HG03095 (cell line): Measurements from ENCODE around the gene FERD3L.
"Not testable (repeated sequence)": the region's sequence is repeated elsewhere in the genome, so short reads cannot be mapped to it uniquely, and the experiment has no call there.

Experiments used
- ATAC-seq: cut with Tn5 transposase; IDR thresholded peaks from one replicate; pipeline ENCODE4 v1.9.1; 2021; ENCODE audit warnings: moderate library complexity; ENCODE audit not compliant: unreplicated experiment

Gene FERD3L, protein sequence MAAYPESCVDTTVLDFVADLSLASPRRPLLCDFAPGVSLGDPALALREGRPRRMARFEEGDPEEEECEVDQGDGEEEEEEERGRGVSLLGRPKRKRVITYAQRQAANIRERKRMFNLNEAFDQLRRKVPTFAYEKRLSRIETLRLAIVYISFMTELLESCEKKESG

DNA sequence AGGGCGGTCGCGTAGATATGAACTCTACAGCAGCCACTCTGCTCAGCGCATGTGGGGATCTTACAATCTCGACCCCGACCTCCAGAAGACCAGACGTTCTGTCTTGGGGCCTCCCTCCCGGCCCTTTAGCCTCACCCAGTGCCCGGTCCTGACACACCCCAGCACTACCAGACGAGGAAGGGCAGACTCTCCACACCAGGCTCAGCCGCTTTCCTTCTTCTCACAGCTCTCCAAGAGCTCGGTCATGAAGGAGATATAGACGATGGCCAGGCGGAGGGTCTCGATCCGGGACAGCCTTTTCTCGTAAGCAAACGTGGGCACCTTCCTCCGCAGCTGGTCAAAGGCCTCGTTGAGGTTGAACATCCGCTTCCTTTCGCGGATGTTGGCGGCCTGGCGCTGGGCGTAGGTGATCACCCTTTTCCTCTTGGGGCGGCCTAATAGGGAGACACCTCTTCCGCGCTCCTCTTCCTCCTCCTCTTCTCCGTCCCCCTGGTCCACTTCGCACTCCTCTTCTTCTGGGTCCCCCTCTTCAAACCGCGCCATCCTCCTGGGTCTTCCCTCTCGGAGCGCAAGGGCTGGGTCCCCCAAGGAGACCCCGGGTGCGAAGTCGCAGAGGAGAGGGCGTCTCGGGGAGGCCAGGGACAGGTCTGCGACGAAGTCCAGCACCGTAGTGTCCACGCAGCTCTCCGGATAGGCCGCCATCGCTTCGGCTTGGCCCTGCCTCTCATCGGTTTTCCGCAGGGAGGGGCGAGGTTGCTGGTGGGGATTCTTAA, at the start of gene FERD3L:
Gene FERD3L, minus strand, starts transcription at position 761 of the 773 bp plus-strand sequence. Its CDS starts 59 bp downstream, at position 702.
- ATAC-seq: no peak

DNA sequence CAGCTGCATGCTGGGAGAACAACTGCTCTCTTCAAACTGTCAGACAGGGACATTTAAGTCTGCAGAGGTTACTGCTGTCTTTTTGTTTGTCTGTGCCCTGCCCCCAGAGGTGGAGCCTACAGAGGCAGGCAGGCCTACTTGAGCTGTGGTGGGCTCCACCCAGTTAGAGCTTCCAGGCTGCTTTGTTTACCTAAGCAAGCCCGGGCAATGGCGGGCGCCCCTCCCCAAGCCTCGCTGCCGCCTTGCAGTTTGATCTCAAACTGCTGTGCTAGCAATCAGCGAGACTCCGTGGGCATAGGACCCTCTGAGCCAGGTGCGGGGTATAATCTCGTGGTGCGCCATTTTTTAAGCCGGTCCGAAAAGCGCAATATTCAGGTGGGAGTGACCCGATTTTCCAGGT, 49.2 kb upstream of the FERD3L start:
- ATAC-seq: not testable (repeated sequence)

DNA sequence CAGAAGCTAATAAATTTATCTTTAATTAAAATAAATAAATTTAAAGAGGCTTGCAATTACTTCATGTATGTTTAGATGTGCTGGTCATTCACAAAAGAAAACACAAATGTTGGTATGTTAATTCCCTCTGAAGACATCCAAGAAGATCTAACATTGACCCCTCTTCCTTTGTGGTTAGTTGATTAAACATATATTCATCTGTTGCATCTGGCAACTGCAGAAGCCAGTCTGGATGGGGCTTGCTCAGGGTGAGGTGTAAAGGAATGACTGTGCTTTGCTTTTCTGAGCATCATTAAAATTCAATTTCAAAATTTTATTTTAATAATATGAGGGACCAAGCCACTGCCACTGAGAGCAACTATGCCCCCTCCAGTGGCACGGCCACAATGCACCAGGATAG, 36.4 kb upstream of the FERD3L start:
- ATAC-seq: no peak

DNA sequence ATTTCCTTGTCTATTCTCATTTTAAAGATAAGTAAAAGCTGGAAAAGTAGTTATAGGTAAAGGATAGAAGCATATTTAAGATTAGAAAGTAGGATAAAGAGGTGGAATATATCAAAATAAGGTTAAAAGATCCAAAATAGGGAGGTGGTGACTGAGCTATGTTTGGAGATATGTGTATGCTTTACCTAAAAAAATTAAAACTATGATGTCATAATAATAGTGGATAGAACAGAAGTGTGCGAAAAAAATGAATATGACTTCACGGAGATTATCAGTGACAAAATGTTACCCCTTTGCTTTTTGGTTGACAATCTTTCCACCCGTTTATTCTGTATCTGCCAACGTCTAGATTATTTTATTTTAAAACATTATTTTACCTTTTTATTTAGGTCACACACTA, 33.4 kb upstream of the FERD3L start:
- no peak for ATAC-seq

DNA sequence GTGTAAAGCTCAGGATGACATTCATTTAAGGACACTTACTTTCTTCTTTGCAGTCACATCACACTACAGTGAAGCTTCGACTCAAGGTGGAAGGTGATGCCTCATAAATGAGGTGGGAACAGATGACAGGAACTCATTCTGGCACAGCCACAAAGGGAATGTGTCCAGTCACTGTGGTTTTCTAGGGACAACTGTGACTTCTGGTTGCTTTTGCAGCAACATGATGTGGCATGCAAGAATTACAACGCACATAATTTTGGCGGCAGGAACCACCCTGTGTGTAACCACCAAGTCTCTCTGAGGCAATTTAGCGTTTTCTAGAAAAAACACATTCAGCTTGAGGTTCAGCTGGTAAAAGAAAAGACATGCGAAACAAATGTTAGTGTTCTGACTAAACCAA, 32.0 kb upstream of the FERD3L start:
- no peak for ATAC-seq

DNA sequence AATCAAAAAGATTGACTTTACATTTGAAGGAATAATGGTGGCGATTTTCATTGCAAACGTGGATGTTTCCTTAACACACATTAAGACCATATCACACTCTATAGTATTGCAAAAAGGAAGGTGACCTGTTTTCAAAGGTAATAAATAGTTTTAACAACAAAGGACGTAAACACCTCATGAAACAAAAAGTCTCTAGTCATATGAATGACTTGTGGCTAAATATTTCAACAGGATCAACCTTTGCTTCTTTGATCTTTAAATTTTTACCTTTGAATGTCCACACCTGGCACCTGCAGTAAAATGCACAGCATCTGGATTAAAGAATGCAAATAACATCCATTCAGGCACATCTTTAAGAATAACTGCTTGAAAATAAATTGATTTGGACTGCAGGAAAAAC, 30.0 kb upstream of the FERD3L start:
- ATAC-seq: no peak

DNA sequence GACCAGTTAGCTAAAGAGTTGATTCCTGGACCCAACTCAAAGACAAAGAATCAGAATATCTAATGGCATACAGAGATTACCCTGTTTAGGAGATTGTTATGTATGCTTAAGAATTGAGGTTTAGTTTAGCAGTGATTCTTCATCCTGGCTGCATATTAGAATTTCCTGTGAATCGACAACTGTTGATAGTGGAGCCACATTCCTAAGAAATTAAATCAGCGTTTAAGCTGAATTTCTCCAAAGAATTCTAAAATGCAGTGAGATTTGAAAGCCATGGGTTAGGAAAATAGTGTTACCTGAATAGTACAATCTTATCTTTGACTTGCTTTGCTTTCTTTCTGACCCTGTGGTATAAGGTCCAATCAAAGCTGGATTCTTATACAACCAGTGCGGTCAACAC, 16.4 kb upstream of the FERD3L start:
- no peak for ATAC-seq

DNA sequence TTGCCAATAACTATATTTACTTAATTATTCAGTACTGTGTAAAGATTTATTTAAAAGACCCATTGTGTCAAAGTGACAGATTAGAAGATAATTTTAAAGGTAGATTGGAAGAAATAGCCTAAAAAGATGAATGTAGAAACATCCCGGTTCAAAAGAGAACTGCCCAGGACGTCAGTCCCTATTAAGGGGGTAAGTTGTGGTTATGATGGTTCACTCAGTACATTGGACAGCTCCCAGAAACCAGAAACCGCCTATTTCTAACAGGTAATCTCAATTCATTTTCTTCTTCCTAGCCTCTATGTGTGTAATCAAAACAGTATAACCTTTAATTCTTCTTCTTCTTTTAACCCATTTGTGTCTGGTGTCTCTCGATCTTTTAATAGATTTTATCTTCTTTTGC, 1.5 kb upstream of the FERD3L start:
- ATAC-seq: no peak

DNA sequence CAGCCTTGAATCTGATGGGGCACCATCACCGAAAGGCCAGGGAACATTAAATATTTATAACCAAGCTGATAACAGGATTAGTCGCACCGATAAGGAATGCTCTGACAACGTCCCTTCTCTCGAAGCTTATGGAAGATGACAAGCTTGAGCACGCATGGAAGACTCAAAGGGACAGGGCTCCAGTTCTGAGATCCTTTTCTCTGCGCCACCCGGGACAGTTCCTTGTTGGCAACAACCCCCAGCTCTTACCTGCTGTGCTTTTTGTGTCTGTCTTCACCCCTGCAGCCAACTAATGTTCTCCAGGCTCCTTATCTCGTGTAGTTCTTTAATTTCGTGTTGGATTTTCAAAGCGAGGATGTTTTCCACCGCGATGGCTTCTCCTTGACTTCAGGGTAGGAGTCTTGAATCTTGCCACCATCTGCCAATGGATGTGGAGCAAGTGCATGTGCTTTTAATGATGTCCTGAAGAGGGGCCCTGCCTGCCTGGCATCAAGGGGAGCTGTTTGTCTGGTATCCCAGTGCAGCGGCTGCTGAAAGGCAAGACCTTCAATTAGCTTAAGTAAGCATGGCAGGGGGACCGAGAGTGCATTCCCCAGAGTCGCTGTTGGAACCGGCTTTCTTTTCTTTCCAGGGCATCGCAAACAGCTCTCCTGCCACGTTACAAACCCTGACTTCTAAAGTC, 354 bp upstream of the FERD3L start:
- ATAC-seq: no peak

DNA sequence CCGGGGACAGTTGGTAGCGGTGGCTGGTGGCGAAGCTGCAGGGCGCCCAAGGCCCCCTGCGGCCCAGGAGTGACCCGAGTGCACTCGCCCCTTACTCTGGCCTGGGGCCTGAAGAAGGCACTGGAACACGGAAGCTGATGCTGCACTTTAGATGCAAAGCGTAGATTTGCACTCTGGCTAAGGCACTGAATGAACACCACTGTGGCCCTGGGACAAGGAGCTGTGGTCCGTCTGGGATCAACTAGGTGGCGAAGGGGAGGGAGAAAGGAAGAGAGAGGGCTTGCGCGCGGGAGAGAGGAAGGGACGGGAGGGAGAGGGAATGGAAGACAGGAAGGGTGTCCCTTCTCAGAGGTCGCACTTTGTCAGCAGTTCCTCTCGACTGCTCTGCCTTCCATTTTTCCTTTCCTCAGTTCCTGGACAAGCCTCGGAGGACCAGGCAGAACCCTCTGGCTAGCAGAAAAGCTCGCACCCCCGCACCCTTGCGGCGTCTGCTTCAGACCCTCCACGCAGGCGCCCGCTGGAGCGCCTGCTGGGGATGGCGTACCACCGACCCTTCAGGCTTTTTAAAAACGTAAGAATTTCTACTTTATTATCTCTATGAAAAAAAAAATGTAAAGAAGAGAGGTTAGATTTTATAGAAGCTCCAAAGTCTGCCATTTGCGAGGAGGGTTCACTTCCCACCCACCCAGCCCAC, 1.2 kb downstream of the FERD3L start:
- ATAC-seq: no peak

DNA sequence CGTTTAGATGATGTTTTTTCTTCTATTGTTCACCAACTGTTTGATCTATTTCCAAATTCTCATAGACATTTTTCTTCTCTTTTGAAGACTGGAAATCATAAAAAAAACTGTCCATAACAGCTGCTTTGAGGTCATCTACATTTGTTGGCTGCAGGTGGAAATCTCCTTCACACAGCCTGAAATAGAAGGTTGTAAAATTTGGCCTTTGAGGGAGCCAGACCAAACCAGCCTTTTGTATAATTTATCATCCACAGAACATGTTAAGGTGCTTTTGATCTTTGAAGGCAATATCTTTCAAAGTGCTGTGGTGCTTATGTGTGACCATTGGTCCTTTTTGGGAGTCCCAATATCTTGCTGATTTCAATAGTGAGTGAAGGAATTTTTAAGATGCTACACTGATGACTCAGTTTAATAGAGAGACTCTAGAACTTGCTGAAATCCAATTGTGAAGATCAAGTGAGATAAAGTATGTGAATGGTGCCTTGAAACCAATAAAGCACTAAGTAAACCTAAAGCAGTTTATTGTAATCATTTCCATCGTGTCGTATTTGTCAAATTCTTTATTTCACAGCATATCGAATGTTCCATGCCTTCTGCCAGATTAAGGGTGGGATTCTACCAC, 5.4 kb downstream of the FERD3L start:
- no peak for ATAC-seq

DNA sequence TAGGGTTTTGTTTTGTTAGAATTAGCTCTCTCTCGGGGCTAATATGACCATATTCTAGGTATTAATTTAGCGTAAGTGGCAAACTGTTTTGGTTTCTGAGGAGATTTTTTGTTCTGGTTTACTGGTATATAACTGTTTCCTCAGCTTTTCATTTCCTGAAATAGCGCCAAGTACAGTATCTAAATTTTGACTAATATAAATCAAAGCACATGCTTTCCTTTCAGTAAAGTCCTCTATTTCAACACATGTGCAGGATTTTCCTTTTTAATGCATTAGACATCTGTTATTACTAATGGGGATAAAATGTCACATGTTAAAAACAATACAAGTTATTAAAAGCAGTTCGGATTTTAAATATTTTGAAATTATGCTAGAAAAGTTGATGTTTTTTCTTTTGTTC, 11.3 kb downstream of the FERD3L start:
- ATAC-seq: no peak

DNA sequence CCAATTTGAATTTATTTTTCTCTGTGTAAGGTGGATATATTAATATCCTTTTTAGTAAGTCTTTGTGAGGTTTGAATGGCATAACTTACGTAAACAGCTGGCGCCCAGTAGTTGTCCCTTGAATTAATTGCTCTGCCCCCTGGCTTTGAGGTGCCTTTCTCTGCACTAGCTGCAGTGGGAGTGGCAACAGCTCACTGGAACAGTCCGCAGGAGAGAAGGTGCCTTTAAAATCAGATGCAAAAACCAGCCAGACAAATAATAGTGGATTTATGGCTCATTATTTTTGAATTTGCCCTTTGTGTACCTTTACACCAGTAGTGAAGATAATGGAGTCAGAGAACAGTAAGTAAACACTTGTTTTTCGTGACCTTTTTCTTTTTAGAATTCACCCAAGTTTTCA, 11.8 kb downstream of the FERD3L start:
- no peak for ATAC-seq

DNA sequence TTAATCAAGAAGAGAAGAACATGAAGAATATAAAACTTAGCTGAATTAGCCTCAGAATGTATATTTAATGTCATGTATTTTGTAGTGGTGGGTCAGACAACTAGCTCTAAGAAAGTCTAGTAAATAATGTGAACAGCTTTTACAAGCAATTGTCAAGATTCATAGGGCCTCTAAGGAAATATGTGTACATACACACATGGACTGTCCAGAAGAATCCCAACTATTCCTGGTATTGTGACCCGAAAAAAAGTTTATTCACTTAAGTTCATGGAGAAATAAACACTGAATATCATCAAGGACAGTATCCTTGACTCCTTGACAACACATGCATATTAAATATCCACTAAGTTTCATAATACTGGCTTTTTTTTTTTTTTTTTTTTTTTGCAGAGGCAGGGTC, 16.4 kb downstream of the FERD3L start:
- no peak for ATAC-seq

DNA sequence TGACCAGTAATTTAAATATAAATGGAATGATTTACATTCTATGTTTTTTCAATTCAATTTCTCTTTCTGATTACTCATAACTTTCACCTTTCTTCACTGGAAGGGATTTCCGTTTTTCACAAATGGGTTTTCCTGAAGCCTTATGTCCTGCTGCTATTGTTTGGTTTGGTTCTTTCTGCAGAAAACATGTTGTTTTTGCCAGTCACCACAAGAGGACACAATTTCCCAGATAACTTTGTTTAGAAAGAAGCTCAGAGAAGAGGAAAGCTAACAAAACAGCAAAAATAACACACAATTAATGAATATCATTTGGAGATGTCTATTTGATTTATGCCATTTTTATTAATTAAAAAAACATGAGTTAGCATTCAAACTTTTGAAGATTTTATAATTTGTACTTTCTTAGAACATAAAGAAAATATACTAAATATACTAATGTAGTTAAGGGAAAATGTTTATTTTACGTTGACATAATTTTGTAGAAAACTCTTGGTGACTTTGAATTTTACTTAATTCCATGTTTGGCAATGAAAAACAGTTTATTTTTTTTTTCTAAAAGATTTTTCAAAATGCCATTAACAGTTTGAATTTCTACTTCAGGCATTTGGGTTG, 23.1 kb downstream of the FERD3L start:
- ATAC-seq: no peak

DNA sequence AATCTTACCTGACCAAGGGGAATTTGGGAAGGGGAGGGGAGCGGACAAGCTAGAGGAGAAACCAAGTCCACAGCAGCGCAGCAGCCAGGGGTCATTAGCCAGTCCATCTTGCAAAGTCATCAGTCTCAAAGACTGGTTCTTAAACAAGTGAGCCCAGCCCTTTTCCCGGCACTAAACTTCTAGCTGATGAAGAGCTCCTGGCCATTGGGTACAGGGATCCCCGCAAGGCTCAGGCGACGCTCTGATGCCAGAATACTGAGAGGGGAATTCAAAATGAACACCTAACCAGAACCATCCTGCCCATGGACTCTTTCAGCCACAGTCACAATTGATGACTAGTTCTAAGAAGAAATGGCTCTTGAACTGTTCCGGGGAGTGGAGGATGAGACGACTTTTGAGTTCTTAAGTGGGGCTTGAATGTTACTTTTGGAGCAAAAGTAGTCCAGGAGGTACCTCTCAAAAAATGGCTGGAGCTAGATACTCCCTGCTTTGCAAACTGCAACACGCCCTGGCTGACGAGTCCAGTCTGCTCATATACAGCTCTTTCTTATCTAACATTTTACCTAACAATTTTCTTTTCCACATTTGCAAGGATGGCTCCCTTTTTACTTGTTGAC, 25.2 kb downstream of the FERD3L start:
- ATAC-seq: no peak

DNA sequence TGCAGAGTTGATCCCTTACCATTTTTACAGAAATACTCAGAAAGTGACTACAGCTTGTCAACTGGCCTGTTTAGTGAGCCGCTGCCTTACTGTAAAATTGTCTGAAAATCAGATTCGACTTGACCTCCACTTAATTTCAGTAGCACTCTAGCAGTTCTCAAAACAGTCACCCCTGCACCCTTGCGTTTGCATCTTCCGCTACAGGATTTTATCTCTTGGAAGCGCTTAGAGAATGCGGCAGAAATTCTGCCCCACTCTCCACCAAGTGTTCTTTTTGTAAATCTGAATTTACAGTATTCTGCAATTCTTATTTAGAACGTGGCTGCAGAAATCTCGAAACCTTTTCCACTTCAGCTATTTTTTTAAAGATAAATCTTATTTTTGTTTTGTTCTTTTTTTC, 25.8 kb downstream of the FERD3L start:
- ATAC-seq: no peak

DNA sequence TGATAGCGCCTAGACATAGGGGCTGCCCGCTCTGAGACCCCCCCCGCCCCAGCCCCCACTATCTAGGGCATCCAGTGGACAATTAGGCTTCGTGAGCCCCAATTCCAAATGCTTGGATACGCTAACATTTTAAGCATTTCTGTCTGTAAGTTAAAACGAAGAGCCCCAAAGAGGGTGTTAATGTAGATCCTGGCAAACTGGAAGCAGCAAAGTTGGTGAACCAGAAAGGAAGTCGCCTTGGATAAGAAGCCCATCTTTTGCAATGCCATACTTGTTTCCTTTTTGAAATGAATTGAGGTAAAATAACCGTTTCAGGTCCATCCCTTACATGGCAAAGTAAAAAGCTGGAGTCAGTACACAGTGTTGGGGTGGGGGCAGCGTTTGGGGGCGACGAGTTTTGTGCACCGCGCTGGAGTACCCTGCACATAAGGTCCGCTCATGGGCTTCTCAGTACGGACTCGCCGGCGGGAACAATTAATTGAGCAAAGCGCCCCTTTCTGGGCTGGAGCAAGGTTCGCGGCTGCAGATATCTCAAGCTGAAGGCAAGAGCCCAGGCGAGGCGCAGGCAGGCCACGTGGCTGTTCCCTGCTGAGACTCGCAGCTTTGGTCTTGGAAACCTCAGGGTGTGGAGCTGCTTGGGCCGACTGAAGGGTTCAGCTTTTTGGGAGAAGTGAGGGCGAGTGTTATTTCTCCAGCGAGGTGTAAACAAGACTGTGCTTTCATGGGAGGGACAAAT, 26.4 kb downstream of the FERD3L start:
- ATAC-seq: no peak

DNA sequence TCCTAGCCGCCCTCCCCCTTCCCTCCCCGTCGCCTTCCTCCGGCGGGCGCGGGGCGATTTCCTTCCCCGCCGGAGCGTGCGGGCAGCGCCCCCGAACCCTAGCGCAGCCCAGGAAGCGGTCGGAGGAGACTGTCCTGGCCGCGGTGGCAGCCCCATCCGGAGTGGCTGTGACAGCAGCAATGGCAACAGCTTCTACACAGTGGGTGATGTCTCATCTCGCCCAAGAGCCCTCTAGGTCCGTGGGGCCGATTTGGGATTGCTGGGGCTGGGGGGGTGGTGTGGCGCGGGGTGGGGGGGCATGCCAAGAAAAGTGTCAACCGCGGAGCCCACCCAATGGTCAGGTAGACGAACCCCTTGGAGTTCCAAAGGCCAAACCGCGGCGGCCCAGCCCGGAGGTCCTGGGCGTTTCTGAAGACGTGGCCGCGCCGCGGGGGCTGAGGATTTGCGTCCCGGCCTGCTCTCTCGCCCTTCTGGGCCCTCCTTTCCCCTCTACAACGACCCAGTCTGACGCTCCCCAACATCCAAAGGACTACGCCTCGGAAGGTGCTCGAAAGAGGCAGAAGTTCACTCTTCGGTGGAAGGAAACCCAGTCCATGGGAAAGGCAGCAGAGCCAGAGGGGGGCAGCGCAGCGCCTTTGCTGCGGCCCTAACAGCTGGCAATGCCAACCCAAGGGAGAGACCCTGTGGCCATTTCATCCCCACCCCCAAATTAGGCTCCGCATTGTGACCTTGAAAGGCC, 27.2 kb downstream of the FERD3L start:
- no peak for ATAC-seq
